K562 (cell line): ENCODE measurements around the gene SLC6A9. TPM values are rescaled to one million over a fixed set of nuclear protein-coding genes. Genes with fewer than 3 reads are reported as not detected.

Experiments used
- ATAC-seq: fragments of 200-7000 bp; cut with Tn5 transposase; 3 replicates; pipeline ENCODE4 v1.9.1; 2020; ENCODE audit warnings: moderate library complexity
- BruUV-seq: library from RNA; stranded (reverse); fragments of 400-500 nt; replicated peaks from 2 replicates; lab custom pipeline; 2021; lab: Mats Ljungman, UMichigan
- CTCF ChIA-PET: fragments of 300-600 bp; formaldehyde crosslinking; extraction: SDS; loops from one replicate; lab custom pipeline; 2021; ENCODE audit warnings: low intra/inter-chr PET ratio; lab: Yijun Ruan, JAX
- POLR2A ChIA-PET: fragments of 300-600, 350-650 bp; sonication (Branson Sonifier 250); formaldehyde crosslinking; extraction: SDS; loops from one replicate; lab custom pipeline; 2021; ENCODE audit warnings: antibody characterized with exemption, inconsistent platforms; lab: Yijun Ruan, JAX
- DNase-seq, 4 experiments: peaks; one replicate each; pipeline versions ENCODE4 v3.0.0 to v3.0.0-alpha.2; 2011 to 2018; ENCODE audit warnings: low spot score in 3 of 4, mixed read lengths in 3 of 4; ENCODE audit errors: extremely low read depth in 1 of 4
- FAIRE-seq: peaks from 2 replicates; lab custom pipeline; 2011; peaks lifted over from hg19 to GRCh38; lab: Jason Lieb, UNC
- H2AFZ ChIP-seq: 2 replicates; pipeline ENCODE4 v1.6.0; 2011; ENCODE audit warnings: low read depth, low read length, control low read depth, inconsistent platforms
- H3K27ac ChIP-seq: fragments of 200-600 bp; 3 replicates; pipeline ENCODE4 v1.8.0; 2011; ENCODE audit warnings: low read depth, mild to moderate bottlenecking, control low read depth, inconsistent platforms, low read length, moderate library complexity, mixed read lengths; ENCODE audit errors: extremely low read depth
- H3K27me3 ChIP-seq, 2 experiments: fragments of 300-600 bp in 1 of 2; 2 replicates in 1 of 2; 3 replicates in 1 of 2; pipeline versions ENCODE4 v1.6.0 to v1.8.0; 2011; ENCODE audit warnings: inconsistent platforms in 2 of 2, low read length in 2 of 2, mild to moderate bottlenecking in 1 of 2, mixed read lengths in 1 of 2, moderate library complexity in 1 of 2; ENCODE audit not compliant: control insufficient read depth in 2 of 2, insufficient read depth in 2 of 2
- H3K36me3 ChIP-seq: fragments of 300-600 bp; 3 replicates; pipeline ENCODE4 v1.8.0; 2011; ENCODE audit warnings: mild to moderate bottlenecking, low read length, inconsistent platforms; ENCODE audit not compliant: control insufficient read depth, insufficient read depth
- H3K4me1 ChIP-seq, 2 experiments: fragments of 200-600 bp in 1 of 2; replicated peaks in 1 of 2; 2 replicates in 1 of 2; 3 replicates in 1 of 2; pipeline versions ENCODE4 v1.5.1 to v1.8.0; 2011; ENCODE audit warnings: inconsistent platforms in 2 of 2, low read length in 2 of 2, mild to moderate bottlenecking in 1 of 2, mixed read lengths in 1 of 2, moderate library complexity in 1 of 2; ENCODE audit not compliant: control insufficient read depth in 2 of 2, insufficient read depth in 2 of 2
- H3K4me2 ChIP-seq: 2 replicates; pipeline ENCODE4 v1.6.1; 2011; ENCODE audit warnings: low read length, control low read depth, inconsistent platforms, mixed read lengths; ENCODE audit not compliant: insufficient read depth
- H3K4me3 ChIP-seq: fragments of 200-600 bp; sonication (generic), shearing (Covaris generic); 2 replicates; pipeline ENCODE4 v1.5.1; 2016; ENCODE audit warnings: control low read depth, inconsistent platforms
- H3K79me2 ChIP-seq: fragments of 200-600 bp; 3 replicates; pipeline ENCODE4 v1.8.0; 2011; ENCODE audit warnings: low read length, inconsistent platforms; ENCODE audit not compliant: control insufficient read depth, insufficient read depth
- H3K9ac ChIP-seq, 2 experiments: 2 replicates each; pipeline versions ENCODE4 v1.6.0 to v1.6.1; 2011; ENCODE audit warnings: low read depth in 2 of 2, low read length in 2 of 2, control low read depth in 1 of 2, inconsistent platforms in 1 of 2, mild to moderate bottlenecking in 1 of 2, mixed read lengths in 1 of 2; ENCODE audit not compliant: insufficient read depth in 1 of 2
- H3K9me1 ChIP-seq: one replicate; pipeline ENCODE4 v1.6.0; 2011; ENCODE audit warnings: inconsistent platforms, mild to moderate bottlenecking, low read length, moderate library complexity; ENCODE audit not compliant: control insufficient read depth, insufficient read depth
- H3K9me3 ChIP-seq: replicated peaks from 2 replicates; pipeline ENCODE4 v1.5.1; 2011; ENCODE audit warnings: low read depth, low read length, inconsistent platforms; ENCODE audit not compliant: control insufficient read depth, insufficient read depth
- H4K20me1 ChIP-seq: replicated peaks from 2 replicates; pipeline ENCODE4 v1.6.1; 2011; ENCODE audit warnings: low read length, inconsistent platforms, mixed read lengths; ENCODE audit not compliant: control insufficient read depth, insufficient read depth
- CREBBP ChIP-seq: IDR thresholded peaks from one replicate; pipeline ENCODE4 v1.6.1; 2012; ENCODE audit warnings: low read depth, mild to moderate bottlenecking, control low read depth, inconsistent platforms, low read length
- KAT8 ChIP-seq: fragments of 450-650 bp; IDR thresholded peaks from 2 replicates; pipeline ENCODE4 v1.6.1; 2016; ENCODE audit warnings: low read depth, mild to moderate bottlenecking
- KLF13 ChIP-seq: fragments of 450-650 bp; IDR thresholded peaks from 2 replicates; pipeline ENCODE4 v1.6.1; 2016; ENCODE audit warnings: missing genetic modification characterization, low read depth, mild to moderate bottlenecking, missing compliant biosample characterization, moderate library complexity, borderline replicate concordance
- SREBF1 ChIP-seq: fragments of 150-350 bp; IDR thresholded peaks from 2 replicates; pipeline ENCODE4 v1.6.1; 2014; ENCODE audit warnings: antibody characterized with exemption, low read depth, low read length, borderline replicate concordance
- SRSF3 ChIP-seq: fragments of 200-400 bp; formaldehyde crosslinking; IDR thresholded peaks from 2 replicates; pipeline ENCODE4 v1.6.1; 2016; ENCODE audit warnings: mild to moderate bottlenecking, low read length, moderate library complexity; ENCODE audit not compliant: insufficient read depth
- ZHX1 ChIP-seq: fragments of 150-350 bp; conservative IDR thresholded peaks from 2 replicates; pipeline ENCODE4 v1.6.1; 2014; ENCODE audit warnings: low read length
- ZNF143 ChIP-seq: sonication (generic); formaldehyde crosslinking; IDR thresholded peaks from 2 replicates; pipeline ENCODE4 v1.9.0; 2022; ENCODE audit warnings: mild to moderate bottlenecking, missing genetic modification reagents
- ZNF778 ChIP-seq: fragments of 450-650 bp; formaldehyde crosslinking; IDR thresholded peaks from 2 replicates; pipeline ENCODE4 v1.4.0; 2020; ENCODE audit warnings: mild to moderate bottlenecking, moderate library complexity
- ZNF79 ChIP-seq: fragments of 250-450 bp; sonication (Bioruptor Pico); IDR thresholded peaks from 2 replicates; pipeline ENCODE4 v1.4.0; 2020; ENCODE audit warnings: low read depth, mild to moderate bottlenecking, moderate library complexity
- WGBS: fragments of 100-300 bp; shearing (Covaris generic); methylation state at CpG from one replicate; pipeline ENCODE4 v1.1.6; 2016; ENCODE audit warnings: low coverage, mixed read lengths; ENCODE audit not compliant: insufficient coverage; ENCODE audit errors: missing lambda C conversion rate; 5-methylcytosine and 5-hydroxymethylcytosine counted together
- in situ Hi-C: fragments of 300-500 bp; cut with MboI; formaldehyde crosslinking; loops from 4 replicates; pipeline ENCODE4 v1.15.0; 2018; ENCODE audit warnings: inconsistent platforms, mixed read lengths
- intact Hi-C: fragments of 100-400 bp; cut with micrococcal nuclease; formaldehyde crosslinking; loops from 2 replicates; pipeline ENCODE4 v1.14.2; 2022
- polyA plus RNA-seq, 8 experiments: library from polyadenylated mRNA; depleted of rRNA in 4 of 8; stranded (reverse) in 5 of 8; unstranded in 3 of 8; fragments of >200 nt; fragmentation: Nextera tagmentation in 2 of 8; fragmentation: Illumina TruSeq in 1 of 8; extraction: Ambion mirVana in 2 of 8; extraction: Trizol in 1 of 8; gene quantifications; 2 replicates each; pipeline versions ENCODE4 v1.2.1 to v1.2.3, GENCODE V29; 2011 to 2014; ENCODE audit warnings: inconsistent platforms in 1 of 8, missing spikeins in 1 of 8
- total RNA-seq, 7 experiments: library from RNA; depleted of rRNA in 6 of 7; stranded (reverse); fragments of >200 nt in 6 of 7; fragmentation: Illumina TruSeq in 2 of 7; extraction: Trizol in 2 of 7; gene quantifications; 2 replicates each; pipeline versions ENCODE4 v1.2.1 to v1.2.3, GENCODE V29; 2011 to 2021; ENCODE audit warnings: low replicate concordance in 1 of 7

The SLC6A9 gene
- total and polyA plus RNA-seq, 9 of the 15 experiments (the other 6 are each of a cell fraction or from before 2014, with no cell fraction given) = 0.17 to 18.7 (median 2.9) TPM

GRCh38 chr1:43983253-43983899, 47.9 kb downstream of the SLC6A9 start:
- Histone ChIP-seq H3K4me2 (no peak overlapping the region), H3K4me3 (no peak overlapping the region), H3K9ac (peak overlapping the region in 1 of 2 experiments; percentile 99; a peak in 2 of 4 replicates), H3K27me3 (no peaks in the 10 kb centered on the region), H3K79me2 (peaks cover 46% of the 10 kb centered on the region), H3K9me1 (peaks cover 14% of the 10 kb centered on the region), H3K9me3 (no peaks in the 10 kb centered on the region), H3K36me3 (peaks cover 72% of the 10 kb centered on the region; the same call in 2 of the 3 replicates), H3K27ac (no peak overlapping the region), H3K4me1 (peaks cover 21 to 56% of the 10 kb centered on the region in 2 experiments), H2AFZ (no peak overlapping the region), H4K20me1 (0 out of 2 replicates have a peak, but pooled peaks cover 9% of the 10 kb centered on the region)
- DNase-seq = no peak
- no peak for FAIRE-seq
- TF ChIP-seq SREBF1 (no peak), SRSF3 (no peak), ZNF143 (CRISPR knock-in tag) (no peak), CREBBP (no peak), ZNF778 (CRISPR knock-in tag) (no peak), KLF13 (tag) (no peak), ZNF79 (CRISPR knock-in tag) (no peak), KAT8 (no peak), ZHX1 (no peak)
- POLR2A ChIA-PET = interaction anchor here (0.6 to 1.2 kb wide), 4 partner anchors 8 to 65 kb away, joined by 3 to 6 read pairs (median 3); no protein-coding TSS in a partner anchor
- ATAC-seq = no peak
- intact Hi-C loops (no loop called here), in situ Hi-C loops (no loop called here)
- CTCF ChIA-PET = no interaction called here
- WGBS = 94% methylated on average over 11 of the region's 12 CpGs
- no TSS peak for BruUV-seq
